Chondrocyte (in vitro differentiated cells): ENCODE data around the gene MRPL14. TPM values are rescaled to one million over a fixed set of nuclear protein-coding genes. Genes with fewer than 3 reads are reported as not detected.
A peak's percentile ranks its signal among the peaks of the same experiment; 100 is the strongest.

ENCODE experiments used
- DNase-seq: peaks from one replicate; pipeline ENCODE4 v3.0.0; 2021; ENCODE audit warnings: mixed read lengths, low spot score
- H3K27ac Mint-ChIP-seq: one replicate; pipeline ENCODE4 v1.8.0; 2021; ENCODE audit warnings: mild to moderate bottlenecking, moderate library complexity, mixed read lengths; ENCODE audit not compliant: unreplicated experiment
- H3K27me3 Mint-ChIP-seq: 2 replicates; pipeline ENCODE4 v1.8.0; 2021; ENCODE audit warnings: low read depth, mixed read lengths
- H3K36me3 Mint-ChIP-seq: 2 replicates; pipeline ENCODE4 v1.8.0; 2021; ENCODE audit warnings: low read depth, mixed read lengths
- H3K4me1 Mint-ChIP-seq: 2 replicates; pipeline ENCODE4 v1.8.0; 2021; ENCODE audit warnings: low read depth, mild to moderate bottlenecking, mixed read lengths
- H3K4me3 Mint-ChIP-seq: one replicate; pipeline ENCODE4 v1.8.0; 2021; ENCODE audit warnings: mild to moderate bottlenecking, moderate library complexity, mixed read lengths; ENCODE audit not compliant: unreplicated experiment
- H3K9me3 Mint-ChIP-seq: 2 replicates; pipeline ENCODE4 v1.8.0; 2021; ENCODE audit warnings: low read depth, mixed read lengths
- CTCF ChIP-seq: fragments of 200-600 bp; sonication (generic); IDR thresholded peaks from 2 replicates; pipeline ENCODE4 v1.5.0; 2021; ENCODE audit warnings: antibody characterized with exemption, mild to moderate bottlenecking, moderate library complexity
- total RNA-seq: library from RNA; stranded (reverse); gene quantifications from 3 replicates; pipeline ENCODE4 v1.2.1, GENCODE V29; 2021

MRPL14 gene
- total RNA-seq, 1 donor from 2014 or later: 35.1 TPM

GRCh38 chr6:44068607-44069296 lies 58.5 kb downstream of the MRPL14 start:
- no peak overlapping the region for H3K27ac Mint-ChIP-seq
- H3K9me3 Mint-ChIP-seq: no peaks in the 10 kb centered on the region
- no peak overlapping the region for H3K4me3 Mint-ChIP-seq
- TF ChIP-seq CTCF: no peak
- no peaks in the 10 kb centered on the region for H3K36me3 Mint-ChIP-seq
- H3K4me1 Mint-ChIP-seq: peaks cover 53% of the 10 kb centered on the region
- DNase-seq: no peak
- no peaks in the 10 kb centered on the region for H3K27me3 Mint-ChIP-seq

GRCh38 chr6:44067173-44068139 lies 59.8 kb downstream of the MRPL14 start:
- Mint-ChIP-seq H3K27me3 (no peaks in the 10 kb centered on the region), H3K27ac (no peak overlapping the region), H3K9me3 (no peaks in the 10 kb centered on the region), H3K36me3 (no peaks in the 10 kb centered on the region), H3K4me3 (no peak overlapping the region), H3K4me1 (peaks cover 46% of the 10 kb centered on the region)
- DNase-seq: no peak
- no peak for TF ChIP-seq CTCF

- no peaks in the 10 kb centered on the region for H3K36me3 Mint-ChIP-seq
- H3K9me3 Mint-ChIP-seq: no peaks in the 10 kb centered on the region
- TF ChIP-seq CTCF: no peak
Observed at GRCh38 chr6:44066394-44067172, 60.7 kb downstream of the MRPL14 start.

GRCh38 chr6:44065443-44066140 lies 61.7 kb downstream of the MRPL14 start:
- DNase-seq: no peak
- Mint-ChIP-seq H3K9me3 (no peaks in the 10 kb centered on the region), H3K36me3 (no peaks in the 10 kb centered on the region), H3K27me3 (no peaks in the 10 kb centered on the region), H3K4me1 (peaks cover 49% of the 10 kb centered on the region), H3K27ac (no peak overlapping the region), H3K4me3 (no peak overlapping the region)
- no peak for TF ChIP-seq CTCF

More at GRCh38 chr6:44066394-44067172, 60.7 kb downstream of the MRPL14 start:
- no peak for DNase-seq
- H3K4me3 Mint-ChIP-seq: no peak overlapping the region
- no peaks in the 10 kb centered on the region for H3K27me3 Mint-ChIP-seq
- peak overlapping the region; percentile 51 for H3K27ac Mint-ChIP-seq
- peaks cover 46% of the 10 kb centered on the region for H3K4me1 Mint-ChIP-seq
